Eye (tissue), 1 donor: ENCODE measurements around the gene ASGR2.
"Not testable (repeated sequence)": the region's sequence is repeated elsewhere in the genome, so short reads cannot be mapped to it uniquely, and the experiment has no call there.

Experiments used
- DNase-seq: peaks from one replicate; pipeline ENCODE4 v3.0.0-alpha.2; 2015

The ASGR2 gene

DNA sequence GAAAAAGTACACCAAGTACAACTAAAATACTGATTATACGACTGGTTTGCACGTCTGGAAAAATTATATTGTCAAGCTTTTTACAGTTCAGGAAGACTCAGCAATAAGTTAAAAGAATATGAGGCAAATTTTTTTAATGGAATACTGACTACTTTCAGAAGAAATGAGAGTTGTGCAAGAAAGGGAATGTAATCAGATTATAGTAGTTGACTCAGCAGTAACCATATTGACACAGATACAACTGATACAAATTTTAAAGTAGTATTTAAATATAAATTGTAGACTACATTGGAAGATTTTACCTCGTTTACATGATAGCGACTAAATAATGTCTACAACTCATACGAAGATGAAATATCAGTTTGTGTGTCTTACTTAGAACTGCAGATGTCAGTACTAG, 16.7 kb downstream of the ASGR2 start:
- DNase-seq = no peak

- no peak for DNase-seq
Observed at GRCh38 chr17:7095625-7096024, 19.0 kb downstream of the ASGR2 start.

DNA sequence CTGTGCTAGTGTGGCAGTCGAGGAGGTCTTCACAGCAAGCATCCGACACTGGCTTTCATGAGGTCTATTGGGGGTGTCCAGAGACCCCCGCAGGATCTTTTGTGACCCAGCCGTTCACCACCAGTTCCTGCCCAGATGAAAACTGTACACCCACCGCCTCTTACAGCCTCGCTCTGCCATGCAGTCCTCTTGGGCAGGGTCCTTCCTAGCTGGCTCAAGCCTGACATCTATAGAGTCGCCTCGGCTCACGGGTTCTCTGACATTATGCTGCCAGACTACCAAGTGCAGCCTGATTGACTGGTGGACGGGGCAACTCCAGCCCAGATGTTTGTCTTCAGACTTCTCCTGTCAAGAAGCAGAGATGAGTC, 20.0 kb downstream of the ASGR2 start:
- DNase-seq = no peak

- DNase-seq = not testable (repeated sequence)
Observed at GRCh38 chr17:7091311-7092005, 23.2 kb downstream of the ASGR2 start.

GRCh38 chr17:7089570-7089969, 25.1 kb downstream of the ASGR2 start:
- not testable (repeated sequence) for DNase-seq

- not testable (repeated sequence) for DNase-seq
Observed at GRCh38 chr17:7088442-7088841, 26.2 kb downstream of the ASGR2 start.

DNA sequence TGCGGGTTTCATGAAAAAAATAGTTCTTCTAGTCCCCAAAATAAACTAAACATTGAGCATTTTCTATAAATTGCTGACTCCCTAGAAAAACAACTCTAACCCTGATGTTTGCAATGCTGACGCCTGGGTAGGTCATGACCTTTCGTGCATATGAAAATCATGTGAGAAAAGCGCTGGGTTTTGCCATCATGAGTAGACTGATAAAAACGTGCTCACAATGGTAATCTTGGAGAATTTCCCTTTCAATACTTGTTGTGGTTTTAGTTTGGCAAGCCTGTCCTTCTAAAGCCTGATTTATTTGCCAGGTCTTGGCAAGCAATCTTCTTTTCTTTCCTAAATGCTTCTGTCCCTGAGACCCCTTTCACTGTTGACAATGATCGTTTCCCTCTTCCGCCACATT, 30.5 kb downstream of the ASGR2 start:
- DNase-seq = no peak

DNA sequence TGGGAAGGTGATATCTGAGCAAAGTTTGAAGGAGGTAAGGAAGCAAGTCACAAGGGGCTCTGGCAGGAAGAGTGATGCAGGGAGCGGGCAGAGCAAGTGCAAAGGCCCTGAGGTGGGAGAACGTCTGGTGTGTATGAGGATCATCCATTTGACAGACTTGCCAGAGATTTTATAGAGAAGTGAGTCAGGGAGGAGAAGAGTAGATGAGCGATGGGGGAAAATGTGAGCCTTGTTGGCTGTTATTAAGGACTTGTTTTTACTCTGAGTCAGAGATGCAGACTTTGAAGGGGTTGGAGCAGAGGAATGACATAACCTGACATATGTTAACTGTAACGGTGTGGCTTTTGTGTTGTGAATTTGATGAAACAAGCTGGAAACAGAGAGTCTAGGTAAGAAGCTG, 31.0 kb downstream of the ASGR2 start:
- no peak for DNase-seq

GRCh38 chr17:7081341-7082062, 33.1 kb downstream of the ASGR2 start:
- no peak for DNase-seq

DNA sequence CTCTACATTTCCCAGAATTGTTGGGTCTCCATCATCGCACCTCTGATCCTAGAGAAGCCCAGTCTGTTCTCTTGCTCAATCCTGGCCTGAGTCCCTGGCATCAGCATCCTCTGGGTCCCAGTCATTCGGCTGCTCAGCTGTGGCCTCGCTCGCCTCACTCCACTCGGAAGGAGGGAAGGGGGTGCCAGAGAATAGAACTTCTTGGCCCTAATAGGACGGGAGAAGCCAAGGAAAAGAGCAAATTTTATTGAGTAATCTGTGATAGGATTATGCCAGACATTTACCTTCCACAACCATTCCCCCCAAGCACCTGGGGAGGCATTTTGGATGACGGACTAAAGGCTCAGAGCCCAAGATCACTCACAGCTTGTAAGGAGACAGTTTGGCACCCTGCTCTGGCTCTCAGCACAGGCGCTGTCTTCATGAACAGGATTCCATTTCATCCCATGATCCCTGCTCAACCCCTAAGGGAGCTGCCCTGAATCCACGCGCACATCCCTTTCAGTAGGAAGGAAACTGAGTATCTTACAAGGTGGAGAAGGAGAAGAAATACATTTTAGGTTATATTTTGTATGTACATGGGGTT, 34.1 kb downstream of the ASGR2 start:
- DNase-seq = no peak

GRCh38 chr17:7079581-7080455, 34.8 kb downstream of the ASGR2 start, which contains the start of gene CLEC10A:
TSS of gene CLEC10A (minus strand) at chr17:7080251. CDS start at chr17:7078812, 1,439 bp downstream.
- DNase-seq = no peak

GRCh38 chr17:7078711-7079110, 35.9 kb downstream of the ASGR2 start:
- no peak for DNase-seq

DNA sequence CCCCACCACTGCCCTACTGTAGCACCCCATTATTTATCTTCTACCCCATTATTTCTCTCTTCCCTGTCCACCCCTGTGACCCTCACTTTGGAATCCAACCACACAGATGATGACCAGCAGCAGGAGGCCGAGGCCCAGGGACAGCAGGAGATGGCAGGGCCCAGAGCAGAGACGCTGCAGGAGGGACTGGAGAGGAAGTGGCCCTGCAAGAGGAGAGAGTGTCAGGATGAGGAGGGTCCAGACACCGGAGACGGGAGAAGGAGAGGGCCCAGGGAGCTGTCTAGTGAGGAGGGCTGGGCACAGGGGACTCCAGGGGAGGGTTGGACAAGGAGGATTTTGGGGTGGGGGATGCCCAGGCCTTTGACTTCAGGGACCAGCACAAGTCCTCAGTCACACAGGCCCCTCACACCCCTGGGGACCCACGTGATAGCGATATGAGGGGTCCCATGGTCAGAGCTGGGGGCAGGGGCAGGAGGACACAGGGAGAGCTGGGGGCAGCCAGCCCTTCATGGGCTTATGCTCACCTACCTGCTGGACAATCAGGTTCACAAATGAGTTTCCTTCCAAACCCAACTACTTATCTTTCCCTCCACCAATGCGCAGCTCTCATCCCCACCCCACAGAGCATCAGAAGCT, 36.6 kb downstream of the ASGR2 start:
- no peak for DNase-seq

DNA sequence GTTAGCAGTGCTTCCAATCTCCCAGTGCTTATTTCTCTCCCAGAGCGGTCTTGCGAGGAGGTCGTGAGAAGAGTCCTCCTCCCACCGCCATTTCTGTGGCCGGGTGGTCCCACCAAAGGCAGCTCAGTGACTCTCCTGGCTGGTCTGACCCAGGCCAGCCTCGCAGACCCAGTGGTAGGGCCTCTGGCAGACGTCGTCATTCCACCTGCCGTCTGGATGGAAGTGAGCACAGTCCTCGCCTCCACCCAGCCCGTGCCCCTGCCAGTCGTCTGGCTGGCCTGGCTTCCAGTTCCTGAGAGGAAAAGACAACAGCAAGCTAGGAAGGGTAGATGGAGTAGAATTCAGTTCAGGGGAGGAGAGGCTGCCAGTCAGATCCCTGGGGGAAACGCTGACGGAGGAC, 39.7 kb downstream of the ASGR2 start:
- no peak for DNase-seq

GRCh38 chr17:7072406-7072805, 42.2 kb downstream of the ASGR2 start:
- no peak for DNase-seq

- no peak for DNase-seq
Observed at GRCh38 chr17:7070712-7071111, 43.9 kb downstream of the ASGR2 start.

DNA sequence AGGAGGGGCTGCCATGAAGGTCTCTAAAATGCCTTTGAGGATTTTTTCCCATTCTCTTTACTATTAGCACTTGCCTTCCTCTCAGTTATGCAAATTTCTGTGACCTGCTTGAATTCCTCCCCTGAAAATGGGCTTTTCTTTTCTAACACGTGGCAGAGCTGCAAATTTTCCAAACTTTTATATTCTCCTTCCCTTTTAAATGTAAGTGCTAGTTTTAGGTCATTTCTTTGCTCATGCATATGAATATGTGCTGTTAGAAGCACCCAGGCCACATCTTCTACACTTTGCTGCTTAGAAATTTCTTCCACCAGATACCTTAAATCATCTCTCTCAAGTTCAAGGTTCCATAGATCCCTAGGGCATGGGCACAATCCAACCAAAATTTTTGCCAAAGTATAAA, 46.4 kb downstream of the ASGR2 start:
- no peak for DNase-seq

GRCh38 chr17:7067198-7067597, 47.4 kb downstream of the ASGR2 start:
- no peak for DNase-seq

- no peak for DNase-seq
Observed at GRCh38 chr17:7064261-7064660, 50.4 kb downstream of the ASGR2 start.

DNA sequence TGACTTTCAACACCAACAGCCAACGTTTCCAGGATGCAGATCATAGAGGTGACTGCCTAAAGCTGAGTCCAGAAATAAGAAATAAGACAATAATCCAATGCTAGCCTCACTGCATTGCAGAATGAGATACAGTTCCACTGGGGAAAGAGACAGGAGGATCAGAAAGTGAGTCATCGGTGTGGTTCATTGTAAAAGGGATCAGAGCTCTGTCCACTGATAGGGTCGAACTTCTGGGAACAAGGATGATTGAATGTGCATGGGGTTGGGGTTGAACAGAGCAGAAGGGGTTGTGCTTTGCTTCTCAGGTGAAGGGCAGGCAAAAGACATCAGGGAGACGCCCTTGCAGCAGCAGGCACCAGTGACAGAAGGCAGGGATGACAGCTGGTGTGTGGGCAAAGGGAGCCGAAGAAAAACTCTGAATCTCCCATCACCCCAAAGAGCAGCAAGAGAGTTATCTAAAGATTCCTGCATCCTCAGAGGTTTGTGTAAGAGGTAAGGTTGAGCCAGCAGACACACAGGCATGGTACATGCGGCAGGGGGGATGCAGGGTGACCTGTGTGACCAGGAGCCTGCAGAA, 51.0 kb downstream of the ASGR2 start:
- no peak for DNase-seq

DNA sequence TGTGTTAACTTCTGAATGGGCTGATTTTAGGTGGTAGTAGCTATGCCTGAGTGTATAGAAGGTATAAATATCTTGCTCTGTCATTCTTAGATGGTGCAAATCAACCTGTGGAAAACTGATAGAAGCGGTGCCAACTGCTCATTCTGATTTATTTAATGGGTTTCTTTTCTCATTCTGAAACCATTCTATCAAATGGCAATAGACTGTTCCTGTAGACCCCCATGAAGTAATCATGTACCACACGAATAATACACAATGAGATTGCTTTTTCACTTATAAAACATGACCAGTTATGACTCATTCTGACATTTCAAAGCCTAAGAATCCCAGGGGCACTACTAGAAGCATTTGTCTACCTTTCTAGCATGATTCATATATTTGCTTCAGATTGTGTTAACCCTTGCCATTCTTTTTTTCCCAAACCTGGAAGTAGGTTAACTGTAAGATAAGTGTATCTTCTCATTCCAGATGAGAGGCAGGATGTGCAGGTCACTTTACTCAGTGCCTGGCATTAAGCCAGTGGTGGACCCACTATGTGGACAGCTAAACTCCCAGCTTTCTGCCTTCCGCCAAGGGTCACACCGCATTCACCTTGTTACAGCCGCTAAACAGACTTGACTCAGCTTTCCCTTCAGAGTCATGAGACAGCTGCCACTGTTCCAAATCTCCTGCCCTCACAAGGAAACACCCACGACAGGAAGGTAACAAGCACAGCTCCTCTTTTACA, 54.3 kb downstream of the ASGR2 start:
- no peak for DNase-seq
